GM13977 (cell line): ENCODE measurements around the gene MAGED4.
"Not testable (repeated sequence)": the region's sequence is repeated elsewhere in the genome, so short reads cannot be mapped to it uniquely, and the experiment has no call there.

Source experiments
- DNase-seq: peaks from one replicate; pipeline ENCODE4 v3.0.0; 2012; ENCODE audit warnings: low spot score
- in situ Hi-C: fragments of 300-500 bp; cut with MboI; formaldehyde crosslinking; loops from one replicate; pipeline ENCODE4 v1.12.0; 2022; ENCODE audit warnings: low sequenced_read_pairs, low pct_unique_long_range_greater_than_20kb, mixed read lengths, inconsistent platforms; ENCODE audit not compliant: unreplicated experiment
- TF ChIP-seq, protein P1 (sequence below): IDR thresholded peaks from 2 replicates; pipeline ENCODE4 v1.5.1; 2012; ENCODE audit warnings: mild to moderate bottlenecking, control low read depth; ENCODE audit not compliant: insufficient read depth; ENCODE audit errors: extremely low read depth, missing control alignments

Gene MAGED4, protein sequence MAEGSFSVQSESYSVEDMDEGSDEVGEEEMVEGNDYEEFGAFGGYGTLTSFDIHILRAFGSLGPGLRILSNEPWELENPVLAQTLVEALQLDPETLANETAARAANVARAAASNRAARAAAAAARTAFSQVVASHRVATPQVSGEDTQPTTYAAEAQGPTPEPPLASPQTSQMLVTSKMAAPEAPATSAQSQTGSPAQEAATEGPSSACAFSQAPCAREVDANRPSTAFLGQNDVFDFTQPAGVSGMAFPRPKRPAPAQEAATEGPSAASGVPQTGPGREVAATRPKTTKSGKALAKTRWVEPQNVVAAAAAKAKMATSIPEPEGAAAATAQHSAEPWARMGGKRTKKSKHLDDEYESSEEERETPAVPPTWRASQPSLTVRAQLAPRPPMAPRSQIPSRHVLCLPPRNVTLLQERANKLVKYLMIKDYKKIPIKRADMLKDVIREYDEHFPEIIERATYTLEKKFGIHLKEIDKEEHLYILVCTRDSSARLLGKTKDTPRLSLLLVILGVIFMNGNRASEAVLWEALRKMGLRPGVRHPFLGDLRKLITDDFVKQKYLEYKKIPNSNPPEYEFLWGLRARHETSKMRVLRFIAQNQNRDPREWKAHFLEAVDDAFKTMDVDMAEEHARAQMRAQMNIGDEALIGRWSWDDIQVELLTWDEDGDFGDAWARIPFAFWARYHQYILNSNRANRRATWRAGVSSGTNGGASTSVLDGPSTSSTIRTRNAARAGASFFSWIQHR

DNA sequence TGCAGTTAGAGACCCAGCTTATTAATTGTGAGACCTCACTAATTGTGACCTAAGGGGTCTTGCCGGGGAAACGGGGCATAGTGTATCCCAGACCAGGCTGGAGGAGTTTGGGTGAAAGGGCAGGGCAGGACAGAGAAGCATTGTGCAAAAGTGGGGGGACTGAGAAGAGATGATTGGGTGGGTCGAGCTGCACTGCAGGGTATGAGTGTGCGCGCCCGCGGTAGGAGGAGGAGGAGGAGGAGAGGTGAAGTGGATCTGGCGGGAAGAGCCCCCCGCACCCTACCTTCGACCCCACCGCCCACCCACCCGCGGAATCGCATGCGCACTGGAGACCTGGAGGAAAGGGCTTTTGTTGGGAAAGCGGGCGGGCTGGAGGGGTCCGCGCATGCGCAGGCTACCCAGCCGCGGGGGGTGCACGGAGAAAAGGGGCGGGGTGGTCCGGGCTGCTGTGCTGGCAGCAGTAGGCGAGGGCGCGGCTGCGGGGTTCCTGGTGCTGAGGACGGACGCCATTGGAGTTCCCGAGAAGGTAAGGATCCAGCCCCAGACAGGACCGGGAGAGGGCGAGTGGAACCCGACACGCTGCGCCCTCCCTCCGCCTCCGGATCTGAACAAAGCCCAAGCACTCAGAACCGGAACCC lies at the start of gene MAGED4:
TSS of gene MAGED4 (plus strand) at position 449 of the 638 bp plus-strand sequence. CDS start 1,035 bp downstream, outside the sequence.
- DNase-seq, in situ Hi-C loops: not testable (repeated sequence)

DNA sequence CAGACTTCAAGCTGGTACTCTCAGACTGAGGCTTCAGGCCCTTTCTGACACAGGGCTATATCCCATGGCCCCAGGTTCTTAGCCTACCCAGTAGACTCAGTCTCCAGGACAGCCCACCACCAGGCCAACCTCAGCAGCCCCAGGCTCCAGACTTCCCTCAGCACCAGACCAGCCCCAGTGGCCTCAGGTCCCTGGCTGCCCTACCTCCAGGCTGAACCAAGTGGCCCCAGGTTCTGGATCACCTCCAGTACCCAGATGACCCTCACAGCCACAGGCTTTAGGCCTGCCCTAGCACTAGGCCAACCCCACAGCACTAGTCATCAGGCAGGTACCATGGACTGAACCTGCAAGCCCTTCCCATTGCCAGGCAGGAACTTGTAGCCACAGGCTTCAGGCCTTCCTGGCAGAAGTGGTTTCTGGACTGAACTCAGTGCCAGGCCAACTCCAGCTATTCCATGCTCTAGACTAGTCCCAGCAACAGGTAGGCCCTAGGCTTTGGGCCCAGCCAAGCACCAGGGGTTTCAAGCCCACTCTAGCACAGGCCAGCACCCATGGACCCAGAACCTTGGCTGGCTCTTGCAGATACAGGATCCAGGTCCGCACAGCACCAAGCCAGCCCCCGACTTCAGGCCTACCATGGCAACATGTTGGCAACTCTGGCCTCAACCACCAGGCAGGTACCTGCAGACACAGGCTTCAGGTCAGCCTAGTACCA lies 45.7 kb upstream of the MAGED4 start:
- in situ Hi-C loops: no loop called here
- TF ChIP-seq, protein P1, sequence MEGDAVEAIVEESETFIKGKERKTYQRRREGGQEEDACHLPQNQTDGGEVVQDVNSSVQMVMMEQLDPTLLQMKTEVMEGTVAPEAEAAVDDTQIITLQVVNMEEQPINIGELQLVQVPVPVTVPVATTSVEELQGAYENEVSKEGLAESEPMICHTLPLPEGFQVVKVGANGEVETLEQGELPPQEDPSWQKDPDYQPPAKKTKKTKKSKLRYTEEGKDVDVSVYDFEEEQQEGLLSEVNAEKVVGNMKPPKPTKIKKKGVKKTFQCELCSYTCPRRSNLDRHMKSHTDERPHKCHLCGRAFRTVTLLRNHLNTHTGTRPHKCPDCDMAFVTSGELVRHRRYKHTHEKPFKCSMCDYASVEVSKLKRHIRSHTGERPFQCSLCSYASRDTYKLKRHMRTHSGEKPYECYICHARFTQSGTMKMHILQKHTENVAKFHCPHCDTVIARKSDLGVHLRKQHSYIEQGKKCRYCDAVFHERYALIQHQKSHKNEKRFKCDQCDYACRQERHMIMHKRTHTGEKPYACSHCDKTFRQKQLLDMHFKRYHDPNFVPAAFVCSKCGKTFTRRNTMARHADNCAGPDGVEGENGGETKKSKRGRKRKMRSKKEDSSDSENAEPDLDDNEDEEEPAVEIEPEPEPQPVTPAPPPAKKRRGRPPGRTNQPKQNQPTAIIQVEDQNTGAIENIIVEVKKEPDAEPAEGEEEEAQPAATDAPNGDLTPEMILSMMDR: no peak
- no peak for DNase-seq

DNA sequence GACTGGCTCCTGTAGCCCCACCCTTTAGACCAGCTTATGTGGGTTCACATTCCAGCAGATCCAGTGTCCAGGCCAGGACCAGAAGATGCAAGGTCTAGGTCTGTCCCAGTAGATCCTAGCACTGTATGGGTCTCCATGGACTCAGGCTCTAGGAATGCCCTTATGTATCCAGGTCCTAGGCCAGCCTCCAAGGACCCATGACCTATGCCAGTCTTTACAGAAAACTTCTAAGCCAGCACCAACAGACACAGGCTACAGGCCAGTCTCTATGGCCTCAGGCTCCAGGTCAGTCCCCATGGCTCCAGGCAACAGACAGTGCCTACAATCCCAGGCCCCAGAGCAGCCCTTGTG lies 45.2 kb upstream of the MAGED4 start:
- no peak for DNase-seq
- in situ Hi-C loops: no loop called here
- TF ChIP-seq, protein P1: no peak

DNA sequence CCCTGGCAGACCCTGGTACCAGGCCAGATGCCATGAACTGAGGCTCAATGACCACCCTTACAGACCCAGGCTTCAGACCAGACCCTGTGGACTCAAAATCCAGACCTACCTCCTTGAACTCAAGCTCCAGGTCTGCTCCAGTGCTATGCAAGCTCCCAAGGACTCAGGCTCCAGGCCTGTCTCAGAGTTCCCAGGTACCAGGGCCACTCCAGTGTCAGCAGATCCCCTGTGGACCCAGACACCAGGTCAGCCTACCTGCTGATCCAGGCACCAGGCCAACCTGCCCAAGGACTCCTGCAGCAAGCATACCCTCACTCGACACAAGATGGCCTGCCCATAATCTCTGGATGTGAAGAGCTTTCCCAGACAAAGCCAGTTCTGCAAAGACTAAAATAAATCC lies 44.7 kb upstream of the MAGED4 start:
- DNase-seq: no peak
- in situ Hi-C loops: no loop called here
- TF ChIP-seq, protein P1: no peak

DNA sequence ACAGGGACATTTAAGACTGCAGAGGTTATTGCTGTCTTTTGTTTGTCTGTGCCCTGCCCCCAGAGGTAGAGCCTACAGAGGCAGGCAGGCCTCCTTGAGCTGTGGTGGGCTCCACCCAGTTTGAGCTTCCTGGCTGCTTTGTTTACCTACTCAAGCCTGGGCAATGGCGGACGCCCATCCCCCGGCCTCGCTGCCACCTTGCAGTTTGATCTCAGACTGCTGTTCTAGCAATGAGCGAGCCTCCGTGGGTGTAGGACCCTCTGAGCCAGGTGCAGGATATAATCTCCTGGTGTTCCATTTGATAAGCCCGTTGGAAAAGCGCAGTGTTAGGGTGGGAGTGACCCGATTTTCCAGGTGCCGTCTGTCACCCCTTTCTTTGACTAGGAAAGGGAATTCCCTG lies 34.0 kb upstream of the MAGED4 start:
- in situ Hi-C loops, DNase-seq: not testable (repeated sequence)

DNA sequence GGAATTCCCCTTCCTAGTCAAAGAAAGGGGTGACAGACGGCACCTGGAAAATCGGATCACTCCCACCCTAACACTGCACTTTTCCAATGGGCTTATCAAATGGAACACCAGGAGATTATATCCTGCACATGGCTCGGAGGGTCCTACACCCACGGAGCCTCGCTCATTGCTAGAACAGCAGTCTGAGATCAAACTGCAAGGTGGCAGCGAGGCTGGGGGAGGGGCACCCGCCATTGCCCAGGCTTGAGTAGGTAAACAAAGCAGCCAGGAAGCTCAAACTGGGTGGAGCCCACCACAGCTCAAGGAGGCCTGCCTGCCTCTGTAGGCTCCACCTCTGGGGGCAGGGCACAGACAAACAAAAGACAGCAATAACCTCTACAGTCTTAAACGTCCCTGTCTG lies 24.5 kb upstream of the MAGED4 start:
- DNase-seq, in situ Hi-C loops: not testable (repeated sequence)

DNA sequence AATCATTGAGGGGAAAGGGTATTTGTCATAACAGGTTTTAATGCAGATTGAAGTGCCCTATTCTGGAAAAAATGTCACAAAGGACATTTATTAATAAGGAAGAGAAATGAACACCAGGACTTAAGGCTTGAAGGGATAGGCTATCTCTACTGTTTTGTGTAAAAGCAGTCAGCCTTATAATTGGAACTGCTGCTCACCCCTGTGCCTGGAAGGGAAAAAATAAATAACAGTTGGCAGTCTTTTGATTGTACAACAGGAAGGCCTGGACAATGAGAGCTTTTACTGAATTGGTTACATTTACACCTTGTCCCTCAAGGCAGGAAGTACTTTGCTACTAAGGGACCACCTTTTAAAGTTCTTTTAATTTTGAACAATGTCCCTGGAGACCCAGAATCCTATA lies 17.8 kb upstream of the MAGED4 start:
- DNase-seq: no peak
- in situ Hi-C loops: no loop called here
- TF ChIP-seq, protein P1: no peak

DNA sequence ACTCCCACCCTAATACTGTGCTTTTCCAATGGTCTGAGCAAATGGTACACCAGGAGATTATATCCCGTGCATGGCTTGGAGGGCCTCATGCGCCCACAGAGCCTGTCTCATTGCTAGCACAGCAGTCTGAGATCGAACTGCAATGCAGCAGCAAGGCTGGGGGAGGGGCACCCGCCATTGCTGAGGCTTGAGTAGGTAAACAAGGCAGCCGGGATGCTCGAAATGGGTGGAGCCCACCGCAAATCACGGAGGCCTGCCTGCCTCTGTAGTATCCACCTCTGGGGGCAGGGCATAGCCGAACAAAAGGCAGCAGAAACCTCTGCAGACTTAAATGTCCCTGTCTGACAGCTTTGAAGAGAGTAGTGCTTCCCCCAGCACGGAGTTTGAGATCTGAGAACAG lies 13.6 kb upstream of the MAGED4 start:
- DNase-seq, in situ Hi-C loops: not testable (repeated sequence)

DNA sequence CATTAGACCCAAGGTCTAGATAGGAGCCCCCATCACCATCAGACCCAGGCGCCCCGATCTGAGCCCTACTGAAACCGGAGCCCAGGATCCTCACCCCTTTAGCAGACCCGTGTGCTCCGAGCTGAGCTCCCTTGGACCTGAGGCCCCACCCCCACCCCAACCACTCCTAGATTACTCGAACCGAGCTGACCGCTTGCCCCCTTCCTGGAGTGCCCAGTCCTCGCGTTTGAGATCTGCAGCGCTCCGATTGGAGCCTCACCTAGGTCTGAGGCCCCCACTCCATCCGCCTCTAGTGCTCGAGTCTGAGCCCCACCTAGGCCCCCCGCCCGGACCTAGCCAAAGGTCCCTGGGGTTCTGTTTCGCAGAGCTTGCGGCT lies 378 bp downstream of the MAGED4 start:
- DNase-seq: not testable (repeated sequence)

DNA sequence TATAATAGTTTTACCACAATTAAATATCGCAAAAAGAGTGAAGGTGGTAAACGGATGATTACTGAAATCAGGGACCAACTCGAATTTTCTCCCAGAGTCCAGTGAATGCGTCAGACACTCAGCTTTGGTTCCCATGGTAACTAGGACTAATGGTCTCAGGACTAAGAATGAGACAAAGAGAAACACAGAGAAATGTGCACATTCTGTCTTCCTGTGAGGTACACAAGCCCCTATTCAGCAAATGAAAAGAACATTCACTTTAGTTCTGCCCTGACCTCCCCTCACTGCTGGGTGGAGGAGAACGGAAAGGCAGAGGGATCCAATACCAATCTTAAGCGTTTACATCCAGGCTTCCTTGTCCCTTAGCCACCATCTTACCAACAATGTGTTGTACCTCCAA lies 26.7 kb downstream of the MAGED4 start:
- DNase-seq, in situ Hi-C loops: not testable (repeated sequence)

More for the DNA sequence above, 378 bp downstream of the MAGED4 start:
- in situ Hi-C loops: not testable (repeated sequence)
